HuH-7.5 (cell line): ENCODE results near the gene TRIP6.
"Not testable (repeated sequence)": the region's sequence is repeated elsewhere in the genome, so short reads cannot be mapped to it uniquely, and the experiment has no call there.

Experiments
- DNase-seq: peaks from one replicate; pipeline ENCODE4 v3.0.0; 2011; ENCODE audit warnings: low spot score

TRIP6 gene

DNA sequence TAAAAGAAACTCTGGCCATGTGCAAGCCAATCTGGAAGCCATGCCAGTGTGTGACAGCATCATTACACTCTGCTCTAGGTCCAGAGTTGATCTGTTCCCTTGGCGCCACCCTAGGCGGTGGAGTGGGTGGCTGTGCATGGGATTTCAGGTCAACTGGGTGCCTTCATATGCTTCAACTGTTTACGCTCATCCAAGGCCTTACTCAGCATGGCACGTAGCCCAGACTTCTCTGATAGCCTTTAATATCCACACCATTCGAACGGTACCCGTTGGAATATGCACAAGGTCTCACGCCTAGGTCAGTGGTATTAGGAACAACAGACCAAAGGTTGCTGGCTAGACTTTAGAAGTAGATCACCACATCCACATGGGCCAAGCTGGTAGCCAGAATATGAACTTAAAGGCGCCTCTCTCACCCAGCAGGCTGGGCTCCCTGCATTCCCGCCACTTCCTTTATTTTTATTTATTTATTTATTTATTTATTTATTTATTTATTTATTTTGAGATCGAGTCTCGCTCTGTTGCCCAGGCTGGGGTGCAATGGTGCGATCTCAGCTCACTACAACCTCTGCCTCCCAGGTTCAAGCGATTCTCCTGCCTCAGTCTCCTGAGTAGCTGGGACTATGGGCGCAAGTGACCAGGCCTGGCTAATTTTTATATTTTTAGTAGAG, 47.2 kb downstream of the TRIP6 start:
- no peak for DNase-seq

DNA sequence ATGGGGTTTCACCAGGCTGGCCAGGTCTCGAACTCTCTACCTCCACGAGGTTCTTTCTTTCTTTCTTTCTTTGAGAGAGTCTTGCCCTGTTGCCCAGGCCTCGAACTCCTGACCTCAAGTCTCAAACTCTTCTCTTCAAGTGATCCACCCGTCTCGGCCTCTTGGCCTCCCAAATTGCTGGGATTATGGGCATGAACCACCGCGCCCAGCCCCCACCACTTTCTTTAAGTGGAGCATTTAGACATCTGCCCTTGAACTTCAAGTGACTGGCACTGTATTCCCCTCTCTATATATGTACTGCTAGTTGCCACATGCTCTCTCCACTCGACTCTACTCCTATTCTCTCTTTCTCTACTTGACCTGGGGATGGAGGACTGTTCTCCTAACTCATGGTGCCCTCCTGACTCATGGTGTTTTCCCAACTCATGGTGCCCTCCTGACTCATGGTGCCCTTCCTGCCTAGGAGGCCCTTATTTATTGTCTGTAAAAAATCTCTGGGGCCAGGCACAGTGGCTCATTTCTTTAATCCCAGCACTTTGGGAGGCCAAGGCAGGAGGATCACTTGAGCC, 47.8 kb downstream of the TRIP6 start:
- no peak for DNase-seq

- DNase-seq = not testable (repeated sequence)
These were observed 52.1 kb downstream of the TRIP6 start for GRCh38 chr7:100919335-100919734.

DNA sequence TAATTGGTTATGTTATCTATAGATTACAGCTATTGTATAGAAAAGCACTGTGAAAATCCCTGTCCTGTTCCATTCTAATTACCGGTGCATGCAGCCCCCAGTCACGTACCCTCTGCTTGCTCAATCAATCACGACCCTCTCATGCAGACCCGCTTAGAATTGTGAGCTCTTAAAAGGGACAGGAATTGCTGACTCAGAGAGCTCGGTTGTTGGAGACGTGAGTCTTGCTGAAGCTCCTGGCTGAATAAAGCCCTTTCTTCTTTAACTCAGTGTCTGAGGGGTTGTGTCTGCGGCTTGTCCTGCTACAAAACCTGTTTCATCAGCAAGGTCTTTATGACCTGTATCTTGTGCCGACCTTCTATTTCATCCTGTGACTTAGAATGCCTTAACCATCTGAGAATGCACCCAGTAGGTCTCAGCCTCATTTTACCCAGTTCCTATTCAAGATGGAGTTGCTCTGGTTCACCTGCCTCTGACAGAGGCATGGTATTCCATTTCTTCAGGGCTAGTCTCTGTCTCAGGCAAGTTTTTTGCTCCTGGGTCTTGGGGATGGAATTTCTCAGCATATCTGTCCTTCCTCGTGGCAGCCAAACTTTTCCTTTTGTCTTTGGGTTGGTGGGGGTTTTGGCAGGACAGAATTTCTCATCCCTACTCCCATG, 52.7 kb downstream of the TRIP6 start:
- not testable (repeated sequence) for DNase-seq

DNA sequence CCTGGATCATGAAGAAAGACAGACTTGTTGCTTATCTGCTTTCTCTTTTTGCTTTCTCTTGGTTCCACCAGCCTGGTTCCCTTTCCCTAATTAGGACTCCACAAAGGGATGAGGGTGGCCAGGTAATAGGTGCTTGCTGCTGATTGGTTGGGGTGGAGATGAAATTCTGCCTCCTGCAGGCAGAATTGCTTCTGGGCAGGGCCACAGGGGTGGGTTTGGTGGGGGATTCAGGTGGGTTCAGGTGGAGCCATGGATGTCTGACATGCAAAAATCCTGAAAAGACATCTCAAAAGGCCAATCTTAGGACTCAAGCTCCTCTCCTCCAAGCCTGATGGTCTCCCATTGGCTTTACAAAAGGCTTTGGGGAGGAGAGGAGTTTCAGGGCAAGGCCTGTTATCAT, 53.9 kb downstream of the TRIP6 start:
- DNase-seq = no peak
